Neural progenitor cell (in vitro differentiated cells): ENCODE measurements around the gene NSFL1C. TPM values are rescaled to one million over a fixed set of nuclear protein-coding genes. Genes with fewer than 3 reads are reported as not detected.
"Not testable (repeated sequence)": the region's sequence is repeated elsewhere in the genome, so short reads cannot be mapped to it uniquely, and the experiment has no call there.

Experiments
- DNase-seq: peaks from one replicate; pipeline ENCODE4 v3.0.0-alpha.2; 2016; ENCODE audit warnings: low spot score
- H2AFZ ChIP-seq: fragments of 200-600 bp; sonication (generic); replicated peaks from 2 replicates; pipeline ENCODE4 v1.6.1; 2016; ENCODE audit warnings: antibody characterized with exemption
- H3F3A ChIP-seq: fragments of 200-600 bp; sonication (generic); 2 replicates; pipeline ENCODE4 v1.6.1; 2016; ENCODE audit warnings: antibody characterized with exemption, low read depth
- H3K27ac ChIP-seq: fragments of 200-600 bp; sonication (generic); 2 replicates; pipeline ENCODE4 v1.5.1; 2016; ENCODE audit warnings: mild to moderate bottlenecking
- H3K27me3 ChIP-seq: fragments of 200-600 bp; sonication (generic); 2 replicates; pipeline ENCODE4 v1.6.1; 2016; ENCODE audit warnings: mild to moderate bottlenecking, moderate library complexity
- H3K36me3 ChIP-seq: fragments of 200-600 bp; sonication (generic); 2 replicates; pipeline ENCODE4 v1.5.1; 2016
- H3K4me1 ChIP-seq: fragments of 200-600 bp; sonication (generic); 2 replicates; pipeline ENCODE4 v1.6.1; 2016; ENCODE audit warnings: mixed run types
- H3K4me2 ChIP-seq: fragments of 200-600 bp; sonication (generic); 2 replicates; pipeline ENCODE4 v1.6.1; 2016
- H3K4me3 ChIP-seq: fragments of 200-600 bp; sonication (generic); 2 replicates; pipeline ENCODE4 v1.5.1; 2016
- H3K79me2 ChIP-seq: fragments of 200-600 bp; sonication (generic); 2 replicates; pipeline ENCODE4 v1.6.1; 2016; ENCODE audit warnings: low read depth
- H3K9ac ChIP-seq: fragments of 200-600 bp; sonication (generic); 2 replicates; pipeline ENCODE4 v1.6.1; 2016
- H3K9me3 ChIP-seq: fragments of 200-600 bp; sonication (generic); 2 replicates; pipeline ENCODE4 v1.5.1; 2016; ENCODE audit warnings: low read depth
- H4K20me1 ChIP-seq: fragments of 200-600 bp; sonication (generic); 2 replicates; pipeline ENCODE4 v1.6.1; 2016; ENCODE audit warnings: low read depth
- H3K27ac Mint-ChIP-seq: 3 replicates; pipeline ENCODE4 v1.8.0; 2021; ENCODE audit warnings: mixed read lengths
- H3K27me3 Mint-ChIP-seq: 2 replicates; pipeline ENCODE4 v1.8.0; 2022; ENCODE audit warnings: low read depth, mild to moderate bottlenecking, inconsistent platforms, moderate library complexity, mixed read lengths; ENCODE audit not compliant: insufficient read depth
- H3K36me3 Mint-ChIP-seq: 3 replicates; pipeline ENCODE4 v1.8.0; 2021; ENCODE audit warnings: mixed read lengths
- H3K4me1 Mint-ChIP-seq: 3 replicates; pipeline ENCODE4 v1.8.0; 2021; ENCODE audit warnings: mixed read lengths
- H3K4me3 Mint-ChIP-seq: 3 replicates; pipeline ENCODE4 v1.8.0; 2021; ENCODE audit warnings: mild to moderate bottlenecking, moderate library complexity, mixed read lengths
- H3K9me3 Mint-ChIP-seq: 3 replicates; pipeline ENCODE4 v1.8.0; 2020; ENCODE audit warnings: mixed read lengths
- EZH2 ChIP-seq: fragments of 200-600 bp; sonication (generic); IDR thresholded peaks from 2 replicates; pipeline ENCODE4 v1.6.1; 2017; ENCODE audit warnings: antibody characterized with exemption, mild to moderate bottlenecking, moderate library complexity
- EZH2phosphoT487 ChIP-seq: fragments of 200-600 bp; sonication (generic); IDR thresholded peaks from 2 replicates; pipeline ENCODE4 v1.6.1; 2017; ENCODE audit warnings: antibody characterized with exemption
- total RNA-seq: library from RNA; depleted of rRNA; stranded (reverse); fragments of >200 nt; gene quantifications from 2 replicates; pipeline ENCODE4 v1.2.3, GENCODE V29; 2015; ENCODE audit warnings: low replicate concordance
- TF ChIP-seq, protein P1 (sequence below): fragments of 200-600 bp; sonication (generic); IDR thresholded peaks from 2 replicates; pipeline ENCODE4 v1.5.1; 2017; ENCODE audit warnings: antibody characterized with exemption, mild to moderate bottlenecking

Gene NSFL1C
- total RNA-seq, 1 donor from 2014 or later = 30.5 TPM

DNA sequence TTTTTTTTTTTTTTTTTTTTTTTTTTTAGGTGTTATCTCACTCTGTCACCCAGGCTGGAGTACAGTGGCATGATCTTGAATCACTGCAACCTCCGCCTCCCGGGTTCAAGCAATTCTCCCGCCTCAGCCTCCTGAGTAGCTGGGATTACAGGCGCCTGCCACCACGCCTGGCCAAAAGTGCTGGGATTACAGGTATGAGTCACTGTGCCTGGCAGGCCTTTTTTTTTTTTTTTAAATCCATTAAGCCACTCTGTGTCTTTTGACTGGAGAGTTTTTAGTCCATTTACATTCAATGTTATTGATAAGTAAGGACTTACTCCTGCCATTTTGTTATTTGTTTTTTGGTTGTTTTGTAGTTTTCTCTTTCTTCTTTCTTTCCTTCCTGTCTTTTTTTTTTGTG, 30.7 kb upstream of the NSFL1C start:
- H3K4me3 Mint-ChIP-seq, H3K9me3 Mint-ChIP-seq, H3K4me1 Mint-ChIP-seq, DNase-seq, H3F3A ChIP-seq, H3K27me3 ChIP-seq, H4K20me1 ChIP-seq, H3K9ac ChIP-seq, H3K27ac ChIP-seq, H3K4me3 ChIP-seq, H3K4me1 ChIP-seq, H2AFZ ChIP-seq, H3K36me3 ChIP-seq, H3K79me2 ChIP-seq, H3K9me3 ChIP-seq, H3K4me2 ChIP-seq, H3K27ac Mint-ChIP-seq, H3K36me3 Mint-ChIP-seq, H3K27me3 Mint-ChIP-seq: not testable (repeated sequence)

DNA sequence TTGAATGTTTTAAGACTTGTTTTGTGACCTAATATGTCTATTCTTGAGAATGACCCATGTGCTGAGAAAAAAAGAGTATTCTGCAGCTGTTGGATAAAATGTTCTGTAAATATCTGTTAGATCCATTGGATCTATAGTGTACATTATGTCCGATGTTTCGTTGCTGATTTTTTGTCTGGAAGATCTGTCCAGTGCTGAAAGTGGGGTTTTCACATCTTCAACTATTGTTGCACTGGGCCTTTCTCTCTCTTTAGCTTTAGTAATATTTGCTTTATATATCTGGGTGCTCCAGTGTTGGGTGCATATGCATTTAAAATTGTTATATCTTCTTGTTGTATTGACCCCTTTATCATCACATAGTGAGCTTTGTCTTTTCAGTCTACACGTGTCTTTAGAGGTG, 30.3 kb upstream of the NSFL1C start:
- H3K9ac ChIP-seq = no peak overlapping the region
- H3K9me3 Mint-ChIP-seq = no peaks in the 10 kb centered on the region
- no peaks in the 10 kb centered on the region for H4K20me1 ChIP-seq
- H3K27ac Mint-ChIP-seq = no peak overlapping the region
- H3K9me3 ChIP-seq = no peaks in the 10 kb centered on the region
- no peak overlapping the region for H3K27ac ChIP-seq
- H3K27me3 Mint-ChIP-seq = no peaks in the 10 kb centered on the region
- H2AFZ ChIP-seq = no peak overlapping the region
- H3K4me2 ChIP-seq = no peak overlapping the region
- H3K27me3 ChIP-seq = no peaks in the 10 kb centered on the region
- no peak for DNase-seq
- H3K4me3 Mint-ChIP-seq = no peak overlapping the region
- no peaks in the 10 kb centered on the region for H3K4me1 ChIP-seq
- no peaks in the 10 kb centered on the region for H3K79me2 ChIP-seq
- no peak overlapping the region for H3K4me3 ChIP-seq
- no peaks in the 10 kb centered on the region for H3K36me3 ChIP-seq
- no peaks in the 10 kb centered on the region for H3K36me3 Mint-ChIP-seq
- H3F3A ChIP-seq = no peaks in the 10 kb centered on the region
- TF ChIP-seq, protein P1, sequence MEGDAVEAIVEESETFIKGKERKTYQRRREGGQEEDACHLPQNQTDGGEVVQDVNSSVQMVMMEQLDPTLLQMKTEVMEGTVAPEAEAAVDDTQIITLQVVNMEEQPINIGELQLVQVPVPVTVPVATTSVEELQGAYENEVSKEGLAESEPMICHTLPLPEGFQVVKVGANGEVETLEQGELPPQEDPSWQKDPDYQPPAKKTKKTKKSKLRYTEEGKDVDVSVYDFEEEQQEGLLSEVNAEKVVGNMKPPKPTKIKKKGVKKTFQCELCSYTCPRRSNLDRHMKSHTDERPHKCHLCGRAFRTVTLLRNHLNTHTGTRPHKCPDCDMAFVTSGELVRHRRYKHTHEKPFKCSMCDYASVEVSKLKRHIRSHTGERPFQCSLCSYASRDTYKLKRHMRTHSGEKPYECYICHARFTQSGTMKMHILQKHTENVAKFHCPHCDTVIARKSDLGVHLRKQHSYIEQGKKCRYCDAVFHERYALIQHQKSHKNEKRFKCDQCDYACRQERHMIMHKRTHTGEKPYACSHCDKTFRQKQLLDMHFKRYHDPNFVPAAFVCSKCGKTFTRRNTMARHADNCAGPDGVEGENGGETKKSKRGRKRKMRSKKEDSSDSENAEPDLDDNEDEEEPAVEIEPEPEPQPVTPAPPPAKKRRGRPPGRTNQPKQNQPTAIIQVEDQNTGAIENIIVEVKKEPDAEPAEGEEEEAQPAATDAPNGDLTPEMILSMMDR = no peak
- TF ChIP-seq EZH2 (no peak), EZH2phosphoT487 (no peak)
- no peaks in the 10 kb centered on the region for H3K4me1 Mint-ChIP-seq

DNA sequence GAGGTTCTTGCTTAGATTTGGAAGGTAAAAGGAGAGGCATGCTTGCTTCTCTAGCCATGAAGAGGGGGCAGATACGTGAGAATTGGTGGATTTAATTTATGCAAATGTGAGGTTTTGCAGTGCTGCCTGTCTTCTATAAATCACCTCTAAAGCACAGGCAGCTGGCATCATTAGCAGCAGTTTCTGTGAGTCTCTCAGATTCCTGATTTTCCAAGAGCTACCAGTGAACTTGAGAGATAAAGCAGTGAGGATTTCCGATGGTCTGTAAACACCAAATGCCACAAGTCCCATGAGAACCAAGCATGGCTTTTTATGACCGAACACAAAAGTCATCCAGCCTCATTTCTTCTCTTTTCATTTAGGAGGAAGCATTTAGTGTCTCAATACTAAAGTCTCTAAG, 27.8 kb upstream of the NSFL1C start:
- no peaks in the 10 kb centered on the region for H3K4me1 ChIP-seq
- H3K79me2 ChIP-seq = no peaks in the 10 kb centered on the region
- Mint-ChIP-seq H3K27me3 (no peaks in the 10 kb centered on the region), H3K27ac (no peak overlapping the region), H3K9me3 (no peaks in the 10 kb centered on the region), H3K4me1 (no peaks in the 10 kb centered on the region), H3K4me3 (no peak overlapping the region), H3K36me3 (no peaks in the 10 kb centered on the region)
- no peaks in the 10 kb centered on the region for H3K9me3 ChIP-seq
- H3K9ac ChIP-seq = no peak overlapping the region
- H3K4me3 ChIP-seq = no peak overlapping the region
- H3K4me2 ChIP-seq = no peak overlapping the region
- no peak for DNase-seq
- no peak overlapping the region for H2AFZ ChIP-seq
- H3F3A ChIP-seq = no peaks in the 10 kb centered on the region
- no peaks in the 10 kb centered on the region for H4K20me1 ChIP-seq
- no peaks in the 10 kb centered on the region for H3K36me3 ChIP-seq
- TF ChIP-seq EZH2 (no peak), EZH2phosphoT487 (no peak)
- TF ChIP-seq, protein P1 = no peak
- no peak overlapping the region for H3K27ac ChIP-seq
- no peaks in the 10 kb centered on the region for H3K27me3 ChIP-seq

DNA sequence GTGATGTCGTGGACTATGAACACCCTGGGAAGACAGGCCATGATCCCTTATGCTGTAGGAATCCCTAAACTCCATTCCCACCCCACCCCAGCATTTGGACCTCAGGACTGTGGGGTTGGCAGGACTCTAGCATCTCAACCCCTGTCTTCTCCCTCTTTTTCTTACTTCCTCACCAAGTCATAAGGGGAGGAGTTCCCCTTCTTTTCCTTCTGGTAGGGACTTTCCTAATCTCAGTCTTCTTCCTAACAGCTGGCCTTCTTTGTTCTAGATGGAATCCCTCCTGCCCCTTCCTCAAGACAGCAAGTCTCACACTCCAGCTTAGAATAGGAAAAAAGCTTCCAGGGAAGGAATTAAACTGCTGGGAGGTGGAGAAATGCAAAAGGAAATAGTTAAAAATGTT, 26.9 kb upstream of the NSFL1C start:
- Histone ChIP-seq H3K27ac (no peak overlapping the region), H3K9ac (no peak overlapping the region), H3K79me2 (no peaks in the 10 kb centered on the region), H4K20me1 (no peaks in the 10 kb centered on the region), H3K9me3 (no peaks in the 10 kb centered on the region), H3K27me3 (no peaks in the 10 kb centered on the region), H3F3A (no peaks in the 10 kb centered on the region), H3K4me1 (no peaks in the 10 kb centered on the region), H2AFZ (no peak overlapping the region), H3K4me2 (no peak overlapping the region), H3K4me3 (no peak overlapping the region), H3K36me3 (no peaks in the 10 kb centered on the region)
- Mint-ChIP-seq H3K4me1 (no peaks in the 10 kb centered on the region), H3K27ac (no peak overlapping the region), H3K27me3 (no peaks in the 10 kb centered on the region), H3K9me3 (no peaks in the 10 kb centered on the region), H3K36me3 (no peaks in the 10 kb centered on the region), H3K4me3 (no peak overlapping the region)
- TF ChIP-seq, protein P1 = no peak
- TF ChIP-seq EZH2 (no peak), EZH2phosphoT487 (no peak)
- no peak for DNase-seq
